ENCODE measurements around the gene PKD1L1.
"Not testable (repeated sequence)": the region's sequence is repeated elsewhere in the genome, so short reads cannot be mapped to it uniquely, and the experiment has no call there.

- not testable (repeated sequence) for TF ChIP-seq POLR2A, CTCF (IDR thresholded peaks at IDR 0.05)
Measured at GRCh38 chr7:47916514-47916913, 31.8 kb downstream of the PKD1L1 start.

Measured in adrenal gland (tissue), 5 donors.